Measurements from ENCODE around the gene RPL10. TPM values are rescaled to one million over a fixed set of nuclear protein-coding genes. Genes with fewer than 3 reads are reported as not detected.

Gene RPL10
- total RNA-seq, 1 donor from 2014 or later = 5,736 TPM

DNA sequence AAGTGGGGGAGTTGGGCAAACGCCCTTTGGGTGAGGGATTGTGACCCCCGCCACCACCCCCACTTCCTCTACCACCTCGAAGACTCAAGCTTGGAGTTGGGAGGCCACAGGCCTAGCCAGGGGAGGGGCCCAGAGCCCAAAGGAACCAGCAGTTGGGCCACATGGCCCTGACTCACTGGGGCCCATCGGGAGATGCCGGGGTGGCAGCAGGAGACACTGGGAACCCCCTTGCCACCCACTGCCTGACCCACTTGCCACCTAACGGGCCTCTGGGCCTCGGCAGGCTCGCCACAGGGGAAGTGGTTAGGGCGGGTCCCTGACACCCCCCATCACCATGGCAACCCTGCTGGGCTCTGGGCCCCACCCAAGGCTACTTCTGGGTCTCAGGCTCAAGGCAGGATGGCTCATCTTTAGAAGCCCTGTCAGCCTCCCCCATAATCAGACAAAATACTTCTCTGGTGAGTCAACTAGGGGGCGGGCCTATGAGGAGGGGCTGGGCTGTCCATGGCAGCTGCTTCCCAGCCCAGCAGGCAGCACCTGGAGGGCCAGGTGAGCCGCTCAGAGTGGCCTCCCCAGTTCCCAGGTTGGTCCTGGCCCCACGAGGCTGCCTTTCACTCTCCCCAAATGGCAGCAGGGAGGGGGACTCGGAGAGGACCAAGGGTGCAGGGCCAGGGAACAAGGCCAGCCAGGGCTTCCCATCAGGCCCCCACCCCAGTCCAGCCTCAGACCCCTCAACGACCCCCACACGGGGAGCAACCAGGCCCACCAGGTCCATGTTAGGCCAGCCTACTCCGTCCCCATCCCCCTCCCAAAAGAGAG is 29.3 kb upstream of the RPL10 start:
- peak overlapping the region; percentile 76 for H3K4me3 ChIP-seq (ENCODE audit: low read depth, low read length)
- no peak for TF ChIP-seq CTCF (conservative IDR thresholded peaks at IDR 0.05; ENCODE audit: low read depth, low read length)
- DNase-seq (ENCODE audit: low read depth) = no peak

GRCh38 chrX:154369449-154370299 is 28.5 kb upstream of the RPL10 start:
- DNase-seq (ENCODE audit: low read depth) = no peak
- no peak for TF ChIP-seq CTCF (conservative IDR thresholded peaks at IDR 0.05; ENCODE audit: low read depth, low read length)
- H3K4me3 ChIP-seq (ENCODE audit: low read depth, low read length) = peak overlapping the region; percentile 76

DNA sequence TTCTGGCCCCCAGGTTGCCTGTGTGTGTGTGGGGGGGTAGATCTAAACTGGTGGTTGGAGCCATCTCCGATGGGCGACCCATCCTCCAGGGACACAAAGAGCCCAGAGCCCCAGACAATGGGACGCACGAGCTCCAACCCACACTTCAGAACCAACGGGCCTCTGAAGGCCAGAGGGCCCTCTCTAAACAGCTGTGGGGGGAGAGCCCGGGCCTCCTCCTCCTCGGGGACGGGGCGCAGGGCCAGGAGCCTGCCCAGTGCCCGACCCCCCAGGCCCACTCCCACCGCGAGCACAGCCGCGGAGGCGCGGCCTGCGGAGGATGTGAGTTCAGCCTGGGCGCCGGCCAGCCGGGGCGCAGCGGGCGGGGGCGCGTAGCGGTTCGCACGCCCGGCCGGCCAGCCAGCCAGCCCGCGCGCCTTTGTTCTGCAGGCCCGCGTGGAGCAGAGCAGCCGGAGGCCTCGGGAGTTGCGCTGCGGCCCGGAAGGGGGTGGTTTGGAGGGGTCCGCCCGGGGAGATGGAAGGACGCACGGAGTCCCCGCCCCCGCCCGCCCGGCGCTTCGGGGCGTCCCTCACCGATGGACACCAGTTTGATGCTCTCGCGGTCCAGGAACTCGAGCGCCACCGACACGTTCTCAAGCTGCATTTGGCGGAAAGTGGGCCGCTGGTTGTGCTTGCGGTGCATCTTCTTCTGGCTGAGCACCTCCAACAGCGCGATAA is 27.7 kb upstream of the RPL10 start:
- DNase-seq (ENCODE audit: low read depth) = no peak
- no peak for TF ChIP-seq CTCF (conservative IDR thresholded peaks at IDR 0.05; ENCODE audit: low read depth, low read length)

DNA sequence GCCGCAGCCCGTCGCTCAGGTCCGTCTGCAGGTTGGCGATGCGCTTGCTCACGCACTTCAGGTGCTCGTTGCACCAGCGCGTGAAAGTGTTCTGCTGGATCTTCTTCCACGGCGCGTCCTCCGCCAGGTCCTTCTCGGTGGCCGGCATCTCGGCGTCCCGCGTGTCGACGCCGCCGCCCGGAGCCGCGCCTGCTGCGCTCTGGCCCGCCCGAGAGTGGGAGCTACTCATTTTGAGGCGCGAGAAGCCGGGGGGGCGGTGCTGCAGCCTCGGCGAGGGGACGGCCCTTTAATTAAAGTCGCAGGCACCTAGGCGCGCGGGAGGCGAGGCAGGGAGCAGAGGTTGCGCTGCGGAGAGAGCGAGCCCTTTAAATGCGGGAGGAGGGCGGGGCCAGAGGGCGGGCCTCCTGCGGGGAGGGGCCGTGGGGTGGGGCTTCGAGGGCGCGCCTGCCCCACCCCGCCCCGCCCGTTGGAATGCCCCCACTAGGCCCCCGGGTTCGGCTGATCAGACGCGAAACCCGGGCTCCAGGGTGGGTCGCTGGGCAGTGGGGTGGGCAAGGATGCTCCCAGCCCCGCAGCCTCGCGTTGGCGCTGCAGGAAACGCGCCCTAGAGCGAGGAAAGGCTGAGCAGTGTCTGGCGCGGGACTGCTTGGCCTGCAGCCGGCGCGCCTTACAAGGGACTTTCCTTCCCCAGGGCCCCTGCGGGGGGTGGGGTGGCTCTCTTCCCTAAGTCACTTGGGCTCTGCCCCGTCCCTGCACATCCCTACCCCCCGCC is 27.0 kb upstream of the RPL10 start:
- peak overlapping the region; percentile 76 for H3K4me3 ChIP-seq (ENCODE audit: low read depth, low read length)
- TF ChIP-seq CTCF (conservative IDR thresholded peaks at IDR 0.05; ENCODE audit: low read depth, low read length) = no peak
- no peak for DNase-seq (ENCODE audit: low read depth)

More for the DNA sequence above, 27.7 kb upstream of the RPL10 start:
- H3K4me3 ChIP-seq (ENCODE audit: low read depth, low read length) = peak overlapping the region; percentile 76

GRCh38 chrX:154371789-154372300 is 26.3 kb upstream of the RPL10 start:
- no peak for TF ChIP-seq CTCF (conservative IDR thresholded peaks at IDR 0.05; ENCODE audit: low read depth, low read length)
- H3K4me3 ChIP-seq (ENCODE audit: low read depth, low read length) = peak overlapping the region; percentile 55
- no peak for DNase-seq (ENCODE audit: low read depth)

DNA sequence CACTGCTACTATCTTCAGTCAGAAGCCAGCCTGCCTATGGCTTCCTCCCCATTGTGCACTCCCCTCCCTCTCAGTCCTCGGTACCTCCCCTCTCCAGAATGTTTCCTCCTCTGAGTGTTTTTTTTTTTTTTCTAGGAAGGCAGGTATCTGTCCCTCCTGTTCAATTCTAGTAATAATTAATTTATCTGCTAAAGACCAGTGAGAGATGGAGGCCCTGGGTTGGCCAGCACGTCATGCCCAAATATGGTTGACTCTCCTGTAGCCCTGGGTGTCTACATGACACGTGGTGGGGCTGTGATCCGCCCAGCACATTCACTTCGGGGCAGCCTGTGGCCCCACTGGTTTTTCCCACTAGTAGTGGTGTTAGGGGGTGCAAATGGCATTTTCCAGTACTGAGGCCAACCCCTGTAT is 25.6 kb upstream of the RPL10 start:
- no peak for TF ChIP-seq CTCF (conservative IDR thresholded peaks at IDR 0.05; ENCODE audit: low read depth, low read length)
- peak overlapping the region; percentile 55 for H3K4me3 ChIP-seq (ENCODE audit: low read depth, low read length)
- DNase-seq (ENCODE audit: low read depth) = no peak

Data from epithelial cell of proximal tubule (primary cell).